Liver (tissue), 3 donors: Measurements from ENCODE around the gene EIF2B5.

Experiments used
- EGR1 ChIP-seq, 2 donors: IDR thresholded peaks; 2 replicates each; pipeline ENCODE4 v1.6.1; 2016 to 2018; ENCODE audit warnings: antibody characterized with exemption in 2 of 2, low read depth in 2 of 2
- FOXA1 ChIP-seq: IDR thresholded peaks from 2 replicates; pipeline ENCODE4 v1.6.1; 2016; ENCODE audit warnings: antibody characterized with exemption
- JUND ChIP-seq, 2 donors: IDR thresholded peaks; 2 replicates each; pipeline ENCODE4 v1.6.1; 2016; ENCODE audit warnings: antibody characterized with exemption in 2 of 2
- MAX ChIP-seq: IDR thresholded peaks from 2 replicates; pipeline ENCODE4 v1.6.1; 2016; ENCODE audit warnings: antibody characterized with exemption
- RAD21 ChIP-seq, 2 donors: IDR thresholded peaks; 2 replicates each; pipeline ENCODE4 v1.6.1; 2016; ENCODE audit warnings: antibody characterized with exemption in 2 of 2, mild to moderate bottlenecking in 2 of 2
- REST ChIP-seq: IDR thresholded peaks from 2 replicates; pipeline ENCODE4 v1.6.1; 2016; ENCODE audit warnings: antibody characterized with exemption, mild to moderate bottlenecking
- SP1 ChIP-seq: IDR thresholded peaks from 2 replicates; pipeline ENCODE4 v1.6.1; 2018; ENCODE audit warnings: antibody characterized with exemption, mild to moderate bottlenecking
- TAF1 ChIP-seq: conservative IDR thresholded peaks from 2 replicates; pipeline ENCODE4 v1.6.1; 2016; ENCODE audit warnings: antibody characterized with exemption, mild to moderate bottlenecking
- TF ChIP-seq, protein P1 (sequence below): fragments of 150-350 bp; IDR thresholded peaks from 2 replicates; pipeline ENCODE4 v1.5.1; 2017; ENCODE audit warnings: improper control_type of control experiment, low read depth, low read length; ENCODE audit not compliant: missing input control
- donor health status: healthy.
- donor health status: healthy.

DNA sequence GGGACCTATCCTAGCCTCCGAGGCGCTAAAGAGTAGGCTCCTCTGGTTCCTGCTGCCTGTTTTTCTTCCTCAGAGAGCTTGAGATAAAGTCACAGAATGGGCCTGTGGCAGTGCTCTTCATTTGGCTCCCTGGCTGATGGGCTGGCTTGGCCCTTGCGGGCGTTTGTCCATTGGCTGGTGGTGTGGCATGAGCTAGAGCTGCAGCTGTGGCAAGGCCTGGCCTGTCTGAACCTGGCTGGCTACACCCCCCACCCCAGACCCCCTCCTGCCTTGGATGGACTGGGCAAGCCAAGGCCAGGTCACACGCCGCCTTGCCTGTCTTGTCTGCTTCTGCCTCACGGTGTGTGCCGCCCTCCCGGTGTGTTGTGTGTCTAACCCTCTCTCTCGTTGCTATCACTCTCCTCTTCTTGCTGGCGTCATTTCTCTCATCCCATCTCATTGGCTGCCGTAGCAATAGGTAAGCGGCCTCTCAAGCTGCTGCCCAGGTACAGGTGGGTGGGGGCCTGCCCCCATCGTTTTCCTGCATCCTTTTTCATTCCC, 42.7 kb downstream of the EIF2B5 start:
- no peak for TF ChIP-seq JUND (IDR thresholded peaks at IDR 0.05)
- TF ChIP-seq, protein P1, sequence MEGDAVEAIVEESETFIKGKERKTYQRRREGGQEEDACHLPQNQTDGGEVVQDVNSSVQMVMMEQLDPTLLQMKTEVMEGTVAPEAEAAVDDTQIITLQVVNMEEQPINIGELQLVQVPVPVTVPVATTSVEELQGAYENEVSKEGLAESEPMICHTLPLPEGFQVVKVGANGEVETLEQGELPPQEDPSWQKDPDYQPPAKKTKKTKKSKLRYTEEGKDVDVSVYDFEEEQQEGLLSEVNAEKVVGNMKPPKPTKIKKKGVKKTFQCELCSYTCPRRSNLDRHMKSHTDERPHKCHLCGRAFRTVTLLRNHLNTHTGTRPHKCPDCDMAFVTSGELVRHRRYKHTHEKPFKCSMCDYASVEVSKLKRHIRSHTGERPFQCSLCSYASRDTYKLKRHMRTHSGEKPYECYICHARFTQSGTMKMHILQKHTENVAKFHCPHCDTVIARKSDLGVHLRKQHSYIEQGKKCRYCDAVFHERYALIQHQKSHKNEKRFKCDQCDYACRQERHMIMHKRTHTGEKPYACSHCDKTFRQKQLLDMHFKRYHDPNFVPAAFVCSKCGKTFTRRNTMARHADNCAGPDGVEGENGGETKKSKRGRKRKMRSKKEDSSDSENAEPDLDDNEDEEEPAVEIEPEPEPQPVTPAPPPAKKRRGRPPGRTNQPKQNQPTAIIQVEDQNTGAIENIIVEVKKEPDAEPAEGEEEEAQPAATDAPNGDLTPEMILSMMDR: no peak
- TF ChIP-seq REST: no peak
- TF ChIP-seq RAD21 (IDR thresholded peaks at IDR 0.05): no peak
- TF ChIP-seq TAF1: no peak
- no peak for TF ChIP-seq EGR1 (IDR thresholded peaks at IDR 0.05; ENCODE audit: low read depth in 2 of 2)
- no peak for TF ChIP-seq FOXA1
- TF ChIP-seq SP1: no peak
- no peak for TF ChIP-seq MAX
